Activated CD4-positive, alpha-beta T cell treated with anti-CD3 and anti-CD28 coated beads, Interleukin-2, Interleukin-4, amounts not matched to agents 100 ng/mL and 50 ng/mL, durations not matched to agents 16 hours and 8 hours (primary cell): ENCODE measurements around the gene HABP2.

Source experiments
- DNase-seq: peaks from one replicate; pipeline ENCODE4 v3.0.0-alpha.2; 2020; ENCODE audit warnings: low spot score

Gene HABP2

DNA sequence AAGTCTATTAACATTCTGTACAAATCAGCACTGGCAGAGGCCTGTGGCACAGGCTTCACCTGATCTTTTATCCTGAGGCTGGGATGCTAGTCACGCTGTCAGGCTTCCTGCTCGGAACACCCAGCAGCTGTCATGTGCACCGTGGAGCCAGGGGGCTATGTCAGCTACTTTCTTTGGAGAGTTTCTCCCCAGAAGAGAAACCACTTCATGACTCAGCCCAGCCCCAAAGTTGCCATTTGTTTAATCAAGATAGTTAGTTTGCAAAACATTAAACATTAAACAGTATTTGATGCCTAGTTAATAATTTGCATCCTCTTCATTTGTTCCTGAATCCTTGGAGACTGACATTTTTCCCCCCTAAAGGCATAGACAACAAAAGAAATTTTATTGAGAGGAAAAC lies at the start of gene HABP2:
Gene HABP2, plus strand, starts transcription at position 353 of the 400 bp plus-strand sequence. CDS start 69 bp downstream, outside the sequence.
- no peak for DNase-seq

DNA sequence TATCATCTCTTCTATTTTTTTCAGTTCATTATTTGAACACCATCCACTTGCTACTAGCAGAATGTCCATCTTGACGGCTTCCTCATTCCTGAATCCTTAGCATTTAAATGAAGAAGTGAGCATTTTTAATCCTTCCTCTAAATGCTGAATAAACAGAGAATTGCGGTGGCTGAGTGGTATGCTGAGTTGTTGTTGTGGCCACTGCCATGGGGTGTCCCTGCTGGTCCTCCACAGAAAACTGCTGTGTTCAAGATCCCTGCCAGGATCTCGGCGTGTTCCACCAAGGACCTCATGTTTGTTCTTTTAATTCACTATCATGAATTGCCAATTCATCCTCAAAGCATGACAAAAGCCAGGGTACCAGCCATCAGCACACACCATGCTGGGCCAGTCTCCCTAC lies 48.9 kb upstream of the HABP2 start:
- no peak for DNase-seq

DNA sequence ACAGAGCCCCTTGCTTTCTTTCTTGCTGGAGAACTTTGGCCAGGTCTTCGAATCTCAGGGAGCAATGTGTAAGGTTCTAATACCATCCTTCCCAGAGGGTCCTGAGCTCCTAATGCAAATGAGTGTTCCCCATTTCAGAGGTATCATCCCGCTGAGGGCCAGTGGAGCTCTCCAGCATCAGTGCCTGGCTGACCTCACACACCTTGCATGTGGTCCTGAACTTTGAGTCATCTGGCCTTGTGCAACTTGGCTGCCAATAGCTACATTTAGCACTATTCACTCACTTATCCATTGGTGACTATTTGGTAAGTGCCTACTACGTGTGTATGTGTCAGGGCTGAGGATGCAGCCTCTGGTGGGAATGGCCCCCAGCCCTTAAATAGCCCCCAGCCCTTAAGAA lies 48.4 kb upstream of the HABP2 start:
- DNase-seq, result no peak

DNA sequence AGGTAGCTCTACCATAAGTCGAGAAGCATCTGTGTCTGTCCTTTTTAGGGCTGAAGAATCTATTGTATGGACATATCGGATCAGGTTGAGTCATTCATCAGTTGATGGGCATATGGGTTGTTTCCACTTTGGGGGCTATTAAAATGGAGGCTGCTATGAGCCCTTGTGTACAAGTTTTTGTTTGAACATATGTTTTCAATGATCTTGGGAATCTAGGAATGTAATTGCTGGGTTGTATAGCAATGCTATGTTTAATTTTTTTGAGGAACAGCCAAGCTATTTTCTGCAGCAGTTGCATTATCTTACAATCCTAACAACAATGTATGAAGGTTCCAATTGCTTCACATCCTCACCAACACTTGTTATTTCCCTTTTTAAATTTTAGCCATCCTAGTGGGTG lies 46.4 kb upstream of the HABP2 start:
- no peak for DNase-seq

DNA sequence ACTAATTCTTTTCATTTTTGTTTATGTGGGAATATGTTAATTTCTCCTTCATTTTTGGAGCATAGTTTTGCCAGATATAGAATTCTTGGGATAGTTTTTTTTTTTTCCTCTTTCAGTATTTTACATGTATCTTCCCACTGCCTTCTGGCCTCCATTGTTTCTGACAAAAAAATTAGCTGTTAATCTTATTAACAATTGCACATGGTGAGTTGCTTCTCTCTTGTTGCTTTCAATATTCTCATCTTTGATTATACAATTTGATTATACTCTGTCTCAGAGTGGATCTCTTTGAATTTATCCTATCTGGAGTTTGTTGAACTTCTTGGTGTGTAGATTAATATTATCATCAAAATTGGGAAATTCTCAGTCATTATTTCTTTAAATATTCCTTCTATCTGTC lies 41.4 kb upstream of the HABP2 start:
- no peak for DNase-seq

DNA sequence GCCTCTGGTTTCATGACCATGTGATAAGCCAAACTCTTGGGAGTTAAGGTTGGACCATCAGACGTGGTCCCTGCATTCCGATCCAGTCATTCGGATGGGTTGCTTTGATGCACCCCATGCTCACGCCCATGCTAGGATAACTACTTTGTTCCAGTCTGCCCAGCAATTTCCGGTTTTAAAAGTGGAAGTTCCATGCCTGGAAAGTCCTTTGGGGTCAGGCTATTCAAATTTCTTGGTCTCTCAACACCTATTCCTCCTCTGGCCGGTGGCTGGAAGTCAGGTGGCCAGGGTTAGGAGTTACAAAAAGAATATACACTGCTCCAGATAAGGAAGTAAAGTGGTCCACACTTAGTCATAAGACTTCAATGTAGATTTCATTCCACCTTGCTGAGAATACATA lies 37.7 kb upstream of the HABP2 start:
- DNase-seq, result no peak

GRCh38 chr10:113515601-113516000 lies 37.3 kb upstream of the HABP2 start:
- no peak for DNase-seq

DNA sequence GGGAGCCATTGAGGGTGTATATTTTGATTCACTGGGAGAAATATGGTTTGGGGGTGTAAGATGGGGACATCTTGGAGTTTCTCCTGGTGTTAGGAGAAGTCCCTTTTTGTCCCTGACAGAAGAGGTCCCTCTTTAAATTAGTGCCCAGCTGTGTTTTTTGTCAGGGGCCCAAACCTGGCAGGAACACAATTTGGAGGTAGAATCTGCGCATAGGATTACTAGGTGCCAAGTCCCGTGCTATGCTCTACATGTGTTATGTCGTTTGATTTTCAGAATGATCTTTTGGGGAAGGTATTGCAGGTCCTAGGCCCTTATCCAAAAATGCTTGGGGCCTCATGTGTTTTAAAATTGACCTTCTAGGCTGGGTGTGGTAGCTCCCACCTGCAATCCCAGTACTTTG lies 36.8 kb upstream of the HABP2 start:
- no peak for DNase-seq

DNA sequence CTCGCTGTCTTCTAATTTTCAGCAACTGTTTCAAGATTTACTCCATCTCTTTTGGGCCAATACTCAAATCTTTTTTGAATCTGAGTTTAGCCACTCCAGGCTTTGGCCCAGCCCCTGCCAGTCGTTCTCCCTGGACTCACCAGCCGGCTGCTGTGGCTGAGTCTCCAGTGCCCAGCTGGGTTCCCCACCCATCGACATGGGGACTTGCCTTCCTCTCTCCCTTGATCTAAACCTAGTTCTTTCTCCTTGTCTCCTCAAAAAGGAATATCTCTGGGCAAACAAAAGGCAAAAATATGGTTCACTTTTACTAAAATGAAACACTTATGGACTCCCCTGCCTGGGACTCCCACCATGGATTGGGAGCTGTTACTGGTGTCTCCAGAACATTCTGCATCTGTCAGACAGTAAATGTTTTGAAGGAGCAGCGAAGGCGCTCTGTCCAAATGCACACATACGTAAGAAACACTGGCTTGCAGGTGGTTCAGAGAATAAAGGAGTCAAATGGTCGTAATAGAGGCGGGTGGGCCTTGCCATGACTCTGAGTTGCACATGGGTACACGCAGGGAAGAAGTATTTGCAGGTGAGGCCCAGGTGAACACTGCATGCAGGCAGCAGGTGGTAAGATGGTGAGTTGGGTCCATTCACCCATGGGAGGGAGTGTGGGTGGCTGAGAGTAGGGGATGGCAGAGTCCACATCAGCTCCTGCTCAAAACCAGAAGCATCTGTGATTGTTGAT lies 35.5 kb upstream of the HABP2 start:
- DNase-seq, result no peak

- no peak for DNase-seq
Observed at GRCh38 chr10:113517901-113518260, 35.0 kb upstream of the HABP2 start.

DNA sequence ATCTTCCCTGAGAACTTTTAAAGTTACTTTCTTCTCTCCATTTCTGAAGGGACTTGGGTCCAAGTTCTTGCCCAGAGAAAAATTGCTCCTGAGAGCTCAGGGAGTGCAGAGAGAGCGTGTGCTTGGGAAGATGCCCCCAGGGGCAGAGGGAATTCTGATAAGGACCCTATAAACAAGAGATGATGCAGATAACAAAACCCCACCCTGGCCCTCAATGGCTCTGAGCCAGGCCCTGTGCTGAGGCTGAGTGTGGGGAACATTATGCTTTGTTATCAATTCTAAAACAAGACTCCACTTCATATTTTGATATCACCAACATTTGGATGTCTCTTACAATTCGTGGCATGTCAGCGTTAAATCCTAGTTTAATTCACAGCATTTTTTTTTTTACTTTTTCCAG lies 34.4 kb upstream of the HABP2 start:
- DNase-seq, result no peak

GRCh38 chr10:113518816-113519591 lies 33.8 kb upstream of the HABP2 start:
- DNase-seq, result no peak

DNA sequence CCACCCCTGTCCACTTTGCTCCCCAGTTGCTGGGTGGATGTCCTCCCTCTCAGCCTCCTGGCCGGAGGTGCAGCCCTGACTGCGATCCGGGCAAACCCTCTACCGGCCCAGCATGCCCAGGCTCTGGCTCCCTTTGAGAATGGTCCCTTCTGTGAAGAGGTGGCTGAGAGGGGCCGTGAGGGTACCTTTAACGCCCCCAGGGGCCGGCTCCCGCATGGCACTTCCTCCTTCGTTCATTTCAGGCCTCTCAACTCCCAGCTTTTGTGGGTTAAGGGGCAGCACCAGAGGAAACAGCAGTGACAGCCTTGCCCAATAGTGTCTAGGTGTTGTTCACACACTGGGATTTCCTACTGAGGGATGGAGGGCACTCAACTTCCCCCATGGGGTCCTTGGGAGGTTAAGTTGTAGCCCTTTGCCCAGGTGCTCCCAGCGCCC lies 33.2 kb upstream of the HABP2 start:
- DNase-seq, result no peak

DNA sequence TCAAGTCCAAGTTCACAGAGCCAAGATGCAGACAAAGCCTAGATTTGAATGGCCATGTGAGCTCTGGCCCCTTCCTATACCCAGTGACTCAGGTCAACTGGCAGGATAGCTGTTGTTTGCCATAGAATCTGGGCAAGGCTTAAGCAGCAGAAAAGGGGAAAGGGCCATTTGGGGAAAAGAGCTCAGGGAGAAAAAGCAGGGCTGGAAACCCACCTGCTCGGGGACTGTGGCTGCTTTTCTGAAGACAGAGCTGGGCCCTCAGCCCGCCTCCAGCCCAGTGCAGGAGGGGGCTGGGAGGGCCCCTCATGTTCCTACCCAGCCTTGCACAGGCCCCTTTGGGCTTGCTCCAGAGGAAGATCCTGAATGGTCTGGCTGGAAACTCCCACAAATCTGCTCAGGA lies 32.6 kb upstream of the HABP2 start:
- DNase-seq, result no peak

GRCh38 chr10:113520690-113521474 lies 32.0 kb upstream of the HABP2 start:
- peak; percentile 44 for DNase-seq

GRCh38 chr10:113521475-113521795 lies 31.4 kb upstream of the HABP2 start:
- no peak for DNase-seq

DNA sequence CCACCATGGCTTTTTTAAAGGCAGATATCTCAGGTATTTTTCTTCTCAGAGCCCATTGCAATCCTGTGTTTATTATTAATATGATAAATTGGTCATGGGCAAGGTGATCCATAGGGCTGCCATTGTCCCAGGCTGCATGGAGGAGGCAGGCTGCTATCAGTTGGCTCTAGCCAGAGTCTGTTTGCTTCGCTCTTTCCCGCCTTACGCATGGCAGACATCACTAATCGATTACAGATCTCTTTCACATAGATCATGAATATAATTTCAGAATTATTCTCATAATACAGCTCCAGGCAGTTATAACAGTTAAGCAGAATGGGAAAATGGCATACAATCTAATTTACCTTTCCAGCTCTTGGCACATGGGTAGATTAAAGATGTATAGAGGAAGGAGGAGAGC lies 30.4 kb upstream of the HABP2 start:
- DNase-seq, result no peak

- no peak for DNase-seq
Observed at GRCh38 chr10:113523071-113523470, 29.8 kb upstream of the HABP2 start.

- DNase-seq, result no peak
Observed at GRCh38 chr10:113523628-113524027, 29.2 kb upstream of the HABP2 start.

DNA sequence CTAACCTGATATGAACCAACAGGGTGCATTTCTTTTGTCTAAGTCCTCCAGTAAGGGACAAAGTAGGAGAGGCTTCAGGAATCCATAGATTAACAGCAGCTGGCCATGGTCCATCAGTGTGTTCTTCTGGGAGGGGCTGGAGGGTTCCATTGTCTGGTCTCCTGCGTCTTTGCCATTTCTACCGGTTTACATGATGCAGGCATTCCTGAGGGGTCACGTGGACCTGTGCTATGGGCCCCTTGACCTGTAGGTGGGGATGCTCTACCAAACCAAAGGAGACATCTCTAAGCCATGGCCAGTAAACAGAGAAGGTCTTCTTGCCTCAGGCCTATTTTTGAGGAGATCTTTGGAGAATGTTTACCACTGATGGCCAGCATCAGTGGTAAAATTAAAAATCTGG lies 28.7 kb upstream of the HABP2 start:
- no peak for DNase-seq

GRCh38 chr10:113524539-113525490 lies 28.0 kb upstream of the HABP2 start:
- DNase-seq, result no peak

- no peak for DNase-seq
Observed at GRCh38 chr10:113525713-113526112, 27.1 kb upstream of the HABP2 start.
